ENCODE measurements around the gene MVB12B. TPM values are rescaled to one million over a fixed set of nuclear protein-coding genes. Genes with fewer than 3 reads are reported as not detected.

The MVB12B gene
- total RNA-seq, 1 donor from 2014 or later: 16.5 TPM

DNA sequence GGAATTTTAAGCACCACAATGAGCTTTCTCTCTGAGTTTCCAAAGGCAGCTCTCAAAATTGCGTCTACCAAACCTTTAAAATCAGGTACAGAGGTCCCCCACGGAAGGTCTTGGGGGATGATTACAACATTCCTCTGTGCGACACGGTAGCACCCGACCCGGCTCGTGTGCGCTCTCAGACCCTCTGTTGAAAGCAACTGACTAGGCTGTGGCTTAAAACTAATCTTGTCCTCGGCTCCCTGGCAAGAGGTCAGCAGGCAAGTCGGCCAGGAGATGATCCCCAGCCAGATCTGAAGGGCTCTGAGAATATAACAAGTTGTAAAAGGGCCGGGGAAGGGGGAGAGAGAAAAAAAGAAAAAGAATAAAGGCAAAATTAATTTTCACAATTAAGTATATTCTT lies 194.5 kb downstream of the MVB12B start:
- peaks cover 22% of the 10 kb centered on the region for H3K4me1 ChIP-seq
- DNase-seq (ENCODE audit: extremely low spot score in 2 of 2): no peak

GRCh38 chr9:126521551-126521950 lies 194.9 kb downstream of the MVB12B start:
- Histone ChIP-seq H3K4me3 (no peak overlapping the region), H3K9me3 (no peaks in the 10 kb centered on the region), H3K27me3 (no peaks in the 10 kb centered on the region), H3K27ac (no peak overlapping the region), H3K36me3 (no peaks in the 10 kb centered on the region), H3K4me1 (peaks cover 17% of the 10 kb centered on the region)
- no peak for DNase-seq (ENCODE audit: extremely low spot score in 2 of 2)
- intact Hi-C loops (cut with DNase I): no loop called here
- no peak for TF ChIP-seq CTCF (IDR thresholded peaks at IDR 0.05)
- TF ChIP-seq POLR2AphosphoS5 (IDR thresholded peaks at IDR 0.05; ENCODE audit: insufficient read depth in 1 of 2, low read depth in 1 of 2): no peak
- TF ChIP-seq POLR2A (IDR thresholded peaks at IDR 0.05): no peak

More for the DNA sequence above, 194.5 kb downstream of the MVB12B start:
- H3K9me3 ChIP-seq: no peaks in the 10 kb centered on the region
- intact Hi-C loops (cut with DNase I): no loop called here
- no peaks in the 10 kb centered on the region for H3K27me3 ChIP-seq
- TF ChIP-seq POLR2AphosphoS5 (IDR thresholded peaks at IDR 0.05; ENCODE audit: insufficient read depth in 1 of 2, low read depth in 1 of 2): no peak
- no peak for TF ChIP-seq CTCF (IDR thresholded peaks at IDR 0.05)
- no peak for TF ChIP-seq POLR2A (IDR thresholded peaks at IDR 0.05)
- H3K27ac ChIP-seq: no peak overlapping the region
- no peaks in the 10 kb centered on the region for H3K36me3 ChIP-seq
- no peak overlapping the region for H3K4me3 ChIP-seq

DNA sequence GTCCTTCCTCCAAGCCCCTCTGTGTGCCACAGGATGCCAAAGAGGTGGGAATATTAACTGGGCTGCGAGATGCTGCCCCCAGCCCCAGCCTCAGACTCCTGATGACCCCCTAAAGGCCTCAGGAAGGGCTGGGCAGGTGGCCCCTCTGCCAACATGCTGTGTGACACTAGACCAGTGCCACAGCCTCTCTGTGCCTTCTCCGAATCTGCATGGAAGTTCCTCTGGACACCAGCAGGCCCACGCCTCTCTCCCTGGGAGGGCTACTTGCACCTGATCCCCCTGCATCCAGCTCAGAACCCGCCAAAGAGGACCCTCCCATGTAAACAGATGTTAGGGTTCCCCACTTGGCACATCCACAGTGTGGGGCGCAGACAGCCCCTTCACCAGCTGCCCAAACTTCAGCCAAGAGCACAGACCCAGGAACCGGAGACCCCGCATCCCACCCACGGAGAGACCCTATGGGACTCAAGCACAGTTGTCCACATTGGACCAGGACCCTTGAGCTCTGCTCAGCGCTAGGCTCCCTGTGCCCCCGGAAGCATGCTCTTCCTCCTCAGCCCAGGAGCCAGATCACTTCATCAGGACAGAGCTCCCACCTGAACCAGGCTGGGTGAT lies 195.5 kb downstream of the MVB12B start:
- intact Hi-C loops (cut with DNase I): no loop called here
- no peak overlapping the region for H3K27ac ChIP-seq
- no peaks in the 10 kb centered on the region for H3K36me3 ChIP-seq
- TF ChIP-seq POLR2AphosphoS5 (IDR thresholded peaks at IDR 0.05; ENCODE audit: insufficient read depth in 1 of 2, low read depth in 1 of 2) (no peak), POLR2A (IDR thresholded peaks at IDR 0.05) (no peak), CTCF (IDR thresholded peaks at IDR 0.05) (no peak)
- peaks cover 12% of the 10 kb centered on the region for H3K4me1 ChIP-seq
- no peak for DNase-seq (ENCODE audit: extremely low spot score in 2 of 2)
- H3K4me3 ChIP-seq: no peak overlapping the region
- H3K9me3 ChIP-seq: no peaks in the 10 kb centered on the region
- H3K27me3 ChIP-seq: no peaks in the 10 kb centered on the region

DNA sequence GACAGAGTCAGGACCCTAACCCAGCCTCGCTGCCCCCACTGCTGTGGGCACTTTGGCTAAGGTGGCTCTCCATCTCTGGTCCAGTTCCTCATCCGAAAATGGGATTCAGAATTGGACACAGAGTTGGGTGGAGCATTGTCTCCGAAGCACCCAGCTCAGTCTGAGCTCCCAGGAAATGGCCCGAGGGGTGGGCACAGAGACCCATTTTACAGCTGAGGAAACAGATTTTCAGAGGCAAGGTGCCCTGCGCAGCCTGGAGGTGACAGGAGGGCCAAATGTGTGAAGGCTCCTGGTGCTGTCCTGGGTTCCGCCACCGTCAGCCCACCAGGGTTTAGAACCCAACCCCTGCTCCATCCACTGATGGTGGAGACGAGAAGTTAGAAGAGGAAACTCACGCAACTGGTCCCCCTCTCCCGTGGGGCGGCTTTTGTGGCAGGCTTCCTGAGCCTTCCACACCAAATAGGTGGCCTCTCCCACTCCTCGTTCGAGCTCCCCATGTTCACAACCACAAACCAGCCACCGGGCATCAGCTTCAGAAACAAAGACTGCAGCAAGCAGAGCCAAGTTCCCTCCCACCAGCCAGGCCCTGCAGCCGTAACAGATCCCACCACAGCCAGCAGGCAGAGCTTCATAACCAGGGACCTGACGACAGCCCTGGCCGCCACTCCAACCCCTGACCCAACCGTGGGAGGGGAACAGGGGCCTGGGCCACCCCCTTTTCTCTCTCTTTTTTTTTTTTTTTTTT lies 196.2 kb downstream of the MVB12B start:
- Histone ChIP-seq H3K4me1 (peaks cover 8% of the 10 kb centered on the region), H3K4me3 (no peak overlapping the region), H3K27me3 (no peaks in the 10 kb centered on the region), H3K9me3 (no peaks in the 10 kb centered on the region), H3K27ac (no peak overlapping the region), H3K36me3 (no peaks in the 10 kb centered on the region)
- no peak for TF ChIP-seq POLR2A (IDR thresholded peaks at IDR 0.05)
- no peak for TF ChIP-seq POLR2AphosphoS5 (IDR thresholded peaks at IDR 0.05; ENCODE audit: insufficient read depth in 1 of 2, low read depth in 1 of 2)
- no peak for TF ChIP-seq CTCF (IDR thresholded peaks at IDR 0.05)
- no peak for DNase-seq (ENCODE audit: extremely low spot score in 2 of 2)
- intact Hi-C loops (cut with DNase I): no loop called here

DNA sequence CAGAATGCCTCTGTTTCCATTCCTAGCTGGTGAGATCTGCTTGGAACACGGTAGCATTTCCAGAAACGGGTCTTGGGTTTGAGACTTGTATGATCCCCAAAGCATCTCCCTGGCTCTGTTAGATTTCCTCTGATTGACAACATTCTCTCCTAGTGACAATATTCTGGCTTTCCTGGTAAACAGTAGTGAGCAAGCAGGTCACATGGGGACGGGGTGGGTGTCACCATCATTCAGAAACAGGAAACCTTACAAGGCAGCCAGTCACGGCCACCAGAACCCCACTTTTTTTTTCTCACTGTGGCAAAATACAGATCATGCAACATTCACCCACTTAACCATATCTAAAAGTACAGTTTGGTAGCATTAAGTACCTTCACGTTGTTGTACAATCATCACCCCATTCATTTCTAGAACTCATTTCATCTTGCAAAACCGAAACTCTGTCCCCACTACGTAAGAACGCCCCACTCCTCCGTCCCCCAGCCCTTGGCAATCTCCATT lies 197.0 kb downstream of the MVB12B start:
- Histone ChIP-seq H3K4me1 (peaks cover 8% of the 10 kb centered on the region), H3K27me3 (no peaks in the 10 kb centered on the region), H3K4me3 (no peak overlapping the region), H3K27ac (no peak overlapping the region), H3K36me3 (no peaks in the 10 kb centered on the region), H3K9me3 (no peaks in the 10 kb centered on the region)
- DNase-seq (ENCODE audit: extremely low spot score in 2 of 2): no peak
- TF ChIP-seq CTCF (IDR thresholded peaks at IDR 0.05): no peak
- TF ChIP-seq POLR2A (IDR thresholded peaks at IDR 0.05): no peak
- no peak for TF ChIP-seq POLR2AphosphoS5 (IDR thresholded peaks at IDR 0.05; ENCODE audit: insufficient read depth in 1 of 2, low read depth in 1 of 2)
- intact Hi-C loops (cut with DNase I): no loop called here

Measured in vagina (tissue), 2 donors.